GM18517 (cell line): Measurements from ENCODE around the gene C1QC.
"Not testable (repeated sequence)": the region's sequence is repeated elsewhere in the genome, so short reads cannot be mapped to it uniquely, and the experiment has no call there.

Experiments
- ATAC-seq: cut with Tn5 transposase; IDR thresholded peaks from one replicate; pipeline ENCODE4 v1.9.1; 2021; ENCODE audit warnings: mild to moderate bottlenecking, moderate library complexity; ENCODE audit not compliant: unreplicated experiment

The C1QC gene

DNA sequence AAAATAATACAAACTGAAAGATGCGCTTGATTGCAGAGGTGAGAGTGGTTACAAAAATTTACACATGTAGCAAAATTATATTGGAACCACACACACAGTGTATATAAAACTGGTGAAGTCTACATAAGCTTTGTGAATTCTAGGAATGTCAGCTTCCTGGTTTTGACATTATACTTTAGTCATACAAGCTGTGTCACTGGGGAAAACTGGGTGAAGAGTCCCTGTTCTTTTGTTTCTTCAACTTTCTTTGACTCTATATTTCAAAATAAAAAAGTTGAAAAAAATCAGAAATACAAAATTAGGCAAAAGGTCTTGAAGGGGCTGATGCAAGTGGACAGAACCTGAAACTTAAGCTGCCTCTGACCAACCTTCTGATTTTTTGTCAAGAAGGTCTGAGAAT is 3.0 kb downstream of the C1QC start:
- ATAC-seq: no peak

DNA sequence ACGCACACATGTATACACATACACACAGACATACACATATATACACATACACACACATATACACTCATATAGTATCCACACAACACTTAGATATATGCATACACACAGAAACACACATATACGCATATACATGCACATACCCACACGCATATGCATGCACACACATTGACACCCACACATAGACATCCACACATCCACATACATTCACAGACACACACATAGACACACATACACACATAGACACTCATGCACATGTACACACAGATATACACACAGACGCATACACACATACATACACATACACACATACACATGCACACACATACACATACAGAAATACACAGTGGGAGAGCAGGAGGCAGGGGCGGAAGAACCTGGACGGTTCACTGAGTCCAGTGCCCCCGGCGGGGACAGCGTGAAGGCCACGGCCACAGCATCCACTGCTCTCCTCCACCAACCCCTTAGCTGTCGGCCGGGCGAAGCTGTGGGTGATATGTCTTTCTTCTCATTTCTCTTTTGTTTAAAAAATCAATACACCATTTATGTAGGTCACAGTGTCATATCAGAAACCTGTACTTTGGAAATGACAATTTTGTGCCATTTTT is 6.8 kb downstream of the C1QC start:
- ATAC-seq: no peak

DNA sequence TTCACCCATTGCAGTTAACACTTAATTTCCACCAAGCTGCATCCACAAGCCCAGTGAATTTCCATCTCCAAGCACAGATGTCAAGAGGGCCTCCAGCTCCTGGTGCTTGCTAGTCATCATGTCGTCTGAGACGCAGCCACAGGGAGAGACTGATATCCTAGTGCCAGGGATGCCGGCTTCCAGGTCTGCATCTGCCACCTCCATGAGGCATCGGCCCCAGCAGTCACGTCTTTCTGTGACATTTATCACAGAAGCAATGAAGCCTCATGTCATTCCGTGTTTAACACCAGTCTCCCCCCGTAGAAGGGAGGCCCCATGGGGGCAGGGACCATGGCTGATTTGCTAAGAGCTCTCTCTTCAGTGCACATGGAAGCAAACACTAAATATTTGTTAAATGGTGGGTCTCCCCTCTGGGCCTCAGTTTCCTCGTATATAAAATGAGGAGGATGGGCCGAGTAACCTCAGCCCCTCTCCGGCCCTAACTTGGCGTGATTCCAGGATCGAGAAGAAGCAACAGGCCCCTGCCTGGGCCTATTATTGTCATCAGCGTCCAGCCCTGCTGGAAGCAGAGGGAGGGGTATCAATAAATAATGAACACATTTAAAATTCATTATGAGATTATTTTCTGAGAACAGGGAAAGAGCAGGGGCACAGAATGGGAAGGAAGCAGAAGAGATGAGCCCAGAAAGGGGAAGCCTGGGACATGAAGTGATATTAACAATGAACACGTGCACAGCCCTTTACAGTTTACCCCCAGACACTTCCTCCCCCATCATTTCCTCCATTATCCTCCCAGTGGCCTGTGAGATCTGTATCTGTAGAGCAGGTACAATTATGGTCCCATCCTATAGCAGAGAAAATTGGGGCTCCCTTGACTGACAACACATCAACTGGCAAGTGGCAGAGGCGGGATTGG is 8.8 kb downstream of the C1QC start:
- no peak for ATAC-seq

DNA sequence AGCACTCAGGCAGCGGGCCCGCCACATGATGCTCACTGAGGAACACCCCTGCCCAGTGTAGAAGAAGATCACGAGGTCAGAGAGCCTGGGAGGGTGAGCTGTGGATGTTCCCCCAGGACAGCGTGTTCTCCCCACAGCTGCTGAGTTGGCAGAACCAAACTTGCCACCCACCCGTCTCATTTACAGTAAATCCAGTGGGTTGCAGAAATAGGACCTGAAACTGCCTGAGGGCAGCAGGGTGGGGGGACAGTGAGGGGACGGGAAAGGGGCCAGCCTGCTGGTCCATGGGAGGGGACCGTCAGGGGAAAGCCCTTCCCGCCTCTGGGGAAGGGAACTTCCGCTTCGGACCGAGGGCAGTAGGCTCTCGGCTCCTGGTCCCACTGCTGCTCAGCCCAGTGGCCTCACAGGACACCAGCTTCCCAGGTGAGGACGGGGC is 9.5 kb downstream of the C1QC start, which contains the start of gene C1QB:
TSS of gene C1QB (plus strand) at position 356 of the 436 bp plus-strand sequence. CDS start 6,227 bp downstream, outside the sequence.
- ATAC-seq: no peak

DNA sequence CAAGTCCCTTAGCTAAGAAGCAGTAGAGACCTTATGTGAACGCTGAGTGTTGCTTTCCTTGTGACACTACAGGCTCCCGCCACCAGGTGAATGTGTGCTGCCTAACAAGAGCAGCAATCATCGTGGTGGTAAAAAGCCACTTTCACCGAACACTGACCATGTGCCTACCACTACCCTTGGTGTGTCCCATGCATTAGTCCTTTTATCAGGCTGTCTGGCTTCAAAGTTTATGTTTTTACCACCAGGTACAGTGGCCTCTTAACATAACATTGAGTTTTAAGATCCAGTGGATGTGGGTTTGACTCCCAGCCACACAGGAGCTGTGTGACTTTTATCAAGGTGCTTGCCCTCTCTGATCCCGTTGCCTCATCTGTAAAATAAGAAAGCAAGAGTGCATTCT is 11.3 kb downstream of the C1QC start:
- no peak for ATAC-seq

DNA sequence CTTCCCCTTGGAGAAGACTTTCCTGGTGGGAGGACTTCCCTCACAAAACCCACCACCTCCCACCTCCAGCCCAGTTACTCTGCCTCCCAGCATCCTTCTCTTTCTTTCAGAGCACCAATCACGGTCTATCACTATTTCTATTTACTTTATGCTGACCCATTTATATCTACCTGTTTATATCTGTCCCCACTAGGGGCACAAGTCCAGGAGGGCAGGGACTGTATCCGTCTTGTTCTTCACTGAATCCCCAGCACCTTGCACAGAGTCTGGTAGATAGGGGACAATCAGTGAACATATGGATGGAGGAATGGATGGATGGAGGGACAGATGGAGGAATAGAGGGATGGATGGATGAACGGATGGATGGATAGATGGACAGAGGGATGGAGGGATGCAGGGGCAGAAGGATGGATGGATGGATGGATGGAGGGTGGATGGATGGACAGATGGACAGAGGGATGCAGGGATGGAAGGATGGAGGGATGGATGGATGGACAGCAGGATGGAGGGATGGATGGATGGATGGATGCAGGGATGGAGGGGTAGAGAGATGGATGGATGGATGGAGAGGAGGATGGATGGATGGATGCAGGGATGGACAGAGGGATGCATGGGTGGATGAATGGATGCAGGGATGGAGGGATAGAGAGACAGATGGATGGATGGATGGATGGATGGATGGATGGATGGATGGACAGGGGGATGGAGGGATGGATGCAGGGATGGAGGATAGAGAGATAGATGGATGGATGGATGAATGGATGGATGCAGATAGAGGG is 15.1 kb downstream of the C1QC start:
- ATAC-seq: no peak

DNA sequence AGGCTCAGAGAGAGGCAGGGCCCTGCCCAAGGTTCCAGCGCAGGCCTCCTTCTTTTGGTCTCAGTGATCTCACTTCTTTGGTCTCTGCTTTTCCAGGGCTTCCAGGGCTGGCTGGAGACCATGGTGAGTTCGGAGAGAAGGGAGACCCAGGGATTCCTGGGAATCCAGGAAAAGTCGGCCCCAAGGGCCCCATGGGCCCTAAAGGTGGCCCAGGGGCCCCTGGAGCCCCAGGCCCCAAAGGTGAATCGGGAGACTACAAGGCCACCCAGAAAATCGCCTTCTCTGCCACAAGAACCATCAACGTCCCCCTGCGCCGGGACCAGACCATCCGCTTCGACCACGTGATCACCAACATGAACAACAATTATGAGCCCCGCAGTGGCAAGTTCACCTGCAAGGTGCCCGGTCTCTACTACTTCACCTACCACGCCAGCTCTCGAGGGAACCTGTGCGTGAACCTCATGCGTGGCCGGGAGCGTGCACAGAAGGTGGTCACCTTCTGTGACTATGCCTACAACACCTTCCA is 17.3 kb downstream of the C1QC start:
- no peak for ATAC-seq

DNA sequence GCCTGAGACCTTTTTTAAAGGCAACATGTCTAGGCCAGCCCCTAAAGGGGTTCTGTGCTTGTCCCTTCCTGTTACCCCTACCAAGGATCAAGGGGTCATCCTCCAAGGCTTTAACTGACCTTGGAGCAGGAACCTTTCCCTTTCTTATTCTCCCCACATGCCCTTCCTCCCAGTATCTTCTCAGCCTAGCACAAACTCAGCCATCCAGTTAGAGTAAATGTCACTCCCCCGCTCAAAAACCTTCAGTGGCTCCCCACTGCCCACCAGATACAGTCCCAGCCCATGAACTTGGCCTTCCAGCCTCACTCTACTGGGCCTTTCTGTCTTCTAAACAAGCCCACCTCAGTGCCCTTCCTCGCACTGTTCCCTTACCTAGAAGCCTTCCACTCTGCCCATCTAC is 18.4 kb downstream of the C1QC start:
- ATAC-seq: no peak

DNA sequence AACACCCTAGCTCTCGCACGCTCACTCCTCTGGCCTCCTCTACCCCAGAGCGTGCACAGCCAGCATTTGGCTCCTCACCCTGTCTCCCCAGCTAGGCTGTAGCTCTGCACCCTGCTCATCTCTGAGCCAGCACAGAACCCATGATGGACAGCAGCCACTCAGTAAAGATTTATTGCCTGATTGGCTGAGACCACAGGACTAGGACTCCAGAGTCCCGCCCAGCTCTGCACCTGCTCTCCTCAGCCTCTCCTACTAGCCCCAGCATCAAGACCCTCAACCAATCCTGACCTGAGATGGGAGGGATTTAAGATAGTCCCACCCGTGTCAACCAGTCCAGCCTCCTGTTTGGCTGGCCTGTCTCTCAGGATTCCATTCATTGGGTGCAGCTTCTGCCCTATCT is 18.9 kb downstream of the C1QC start:
- ATAC-seq: no peak

DNA sequence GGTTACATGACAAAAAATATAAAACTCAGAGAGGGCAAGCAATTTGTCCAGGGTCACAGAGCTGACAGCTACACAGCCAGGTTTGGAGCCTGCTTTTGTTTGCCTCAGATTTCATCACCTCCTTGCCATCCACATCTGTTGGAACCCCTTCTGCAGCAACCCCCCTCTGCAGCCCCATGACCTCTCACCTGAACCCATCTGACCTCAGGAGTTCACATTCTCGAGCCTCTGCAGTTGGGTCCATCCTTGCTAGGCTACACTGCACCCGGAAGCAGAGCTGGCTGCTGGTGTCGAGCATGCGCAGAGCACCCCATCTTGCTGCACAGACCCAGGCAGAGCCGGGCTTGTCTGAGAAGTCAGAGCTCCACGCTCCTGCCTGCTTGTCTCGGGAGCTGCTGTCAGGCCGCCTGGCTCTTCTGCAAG is 19.6 kb downstream of the C1QC start:
- no peak for ATAC-seq

DNA sequence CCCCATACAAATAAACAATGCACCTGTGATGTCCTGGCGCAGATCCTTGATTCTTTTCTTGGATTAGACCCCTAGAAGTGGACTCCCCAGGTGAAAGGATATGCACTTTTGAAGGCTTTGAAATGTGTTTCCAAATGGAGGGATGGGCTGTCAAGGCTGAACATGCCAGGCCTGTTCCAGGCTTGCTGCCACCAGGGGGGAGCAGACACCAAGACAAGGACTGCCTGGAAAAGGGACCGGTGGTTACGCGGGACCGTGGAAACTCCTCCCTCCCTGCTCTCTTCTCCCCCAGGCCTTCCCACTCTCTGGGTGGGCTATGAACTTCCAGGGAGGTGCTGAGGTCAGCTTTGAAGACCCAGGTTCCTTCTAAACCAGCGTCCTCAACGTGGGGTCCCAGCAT is 22.3 kb downstream of the C1QC start:
- no peak for ATAC-seq

DNA sequence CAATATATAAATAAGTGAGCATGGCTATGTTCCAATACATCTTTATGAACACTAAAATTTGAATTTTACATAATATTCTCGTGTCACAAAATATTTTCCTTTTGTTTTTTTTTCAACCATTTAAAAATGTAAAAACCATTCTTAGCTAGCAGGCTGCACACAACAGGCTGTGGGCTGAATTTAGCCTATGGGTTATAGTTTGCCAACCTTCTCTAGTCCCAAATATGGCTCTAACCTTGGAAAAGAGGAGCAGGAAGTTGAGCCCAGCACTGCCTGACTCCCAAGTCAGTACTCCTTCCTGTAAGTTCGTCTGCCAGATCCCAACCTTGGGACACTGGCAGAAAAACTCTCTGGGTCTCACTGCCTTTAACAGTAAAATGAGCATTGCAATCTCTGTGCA is 23.0 kb downstream of the C1QC start:
- ATAC-seq: no peak

DNA sequence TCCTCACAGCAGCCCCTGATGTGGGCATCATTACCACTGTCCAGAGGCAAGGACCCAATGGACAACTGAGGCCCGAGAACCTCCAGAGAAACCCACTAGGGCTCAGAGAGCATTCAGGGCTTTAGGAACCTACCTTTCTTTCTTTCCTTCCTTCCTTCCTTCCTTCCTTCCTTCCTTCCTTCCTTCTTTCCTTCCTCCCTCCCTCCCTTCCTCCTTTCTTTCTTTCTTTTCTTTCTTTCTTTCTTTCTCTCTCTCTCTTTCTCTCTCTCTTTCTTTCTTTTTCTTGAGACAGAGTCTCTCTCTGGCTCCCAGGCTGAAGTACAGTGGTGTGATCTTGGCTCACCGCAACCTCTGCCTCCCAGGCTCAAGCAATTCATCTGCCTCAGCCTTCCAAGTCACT is 25.4 kb downstream of the C1QC start:
- ATAC-seq: not testable (repeated sequence)

DNA sequence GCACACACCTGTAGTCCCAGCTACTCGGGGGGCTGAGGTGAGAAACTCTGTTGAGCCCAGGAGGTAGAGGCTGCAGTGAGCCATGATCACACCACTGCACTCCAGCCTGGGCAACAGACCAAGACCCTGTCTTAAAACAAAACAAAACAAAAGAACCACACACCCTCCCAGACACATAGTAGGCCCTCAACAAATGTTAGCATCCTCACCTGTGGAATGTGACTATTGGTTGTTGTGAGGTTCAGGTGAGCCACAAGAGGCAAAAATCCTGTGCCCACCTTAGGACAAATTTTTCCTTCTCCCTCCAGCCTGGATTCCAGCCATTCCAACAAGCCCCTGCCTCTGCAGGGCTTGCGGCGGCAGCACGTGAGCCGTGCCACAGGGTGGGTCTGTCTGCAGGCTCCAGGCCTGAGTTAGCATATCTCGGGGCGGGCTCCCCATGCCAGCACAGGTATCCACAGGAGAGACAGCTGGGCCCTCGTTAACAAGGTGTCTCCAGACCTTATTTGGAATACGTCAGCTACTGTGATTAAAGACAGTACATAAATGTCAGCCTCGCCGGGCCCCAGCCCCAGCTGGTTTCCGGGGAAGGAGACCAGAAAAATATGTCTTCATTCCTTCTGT is 27.0 kb downstream of the C1QC start:
- ATAC-seq: no peak

DNA sequence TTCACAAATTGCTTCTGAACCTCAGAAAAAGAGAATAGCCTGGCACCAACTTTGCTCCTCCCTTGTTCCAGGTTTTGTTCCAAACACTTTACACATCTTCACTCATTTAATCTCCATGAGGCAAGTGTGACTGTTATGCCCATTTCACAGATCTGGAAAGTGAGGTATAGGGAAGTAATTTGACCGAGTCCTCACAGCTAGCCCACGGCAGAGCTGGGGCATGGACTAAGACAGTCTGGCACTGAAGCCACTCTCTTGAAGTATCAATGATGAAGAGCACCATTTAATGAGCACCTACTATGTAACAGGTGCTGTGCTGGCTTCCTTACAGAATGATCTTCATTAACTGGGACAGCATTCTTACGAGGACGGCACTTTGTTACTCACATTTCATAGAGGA is 28.6 kb downstream of the C1QC start:
- ATAC-seq: no peak

DNA sequence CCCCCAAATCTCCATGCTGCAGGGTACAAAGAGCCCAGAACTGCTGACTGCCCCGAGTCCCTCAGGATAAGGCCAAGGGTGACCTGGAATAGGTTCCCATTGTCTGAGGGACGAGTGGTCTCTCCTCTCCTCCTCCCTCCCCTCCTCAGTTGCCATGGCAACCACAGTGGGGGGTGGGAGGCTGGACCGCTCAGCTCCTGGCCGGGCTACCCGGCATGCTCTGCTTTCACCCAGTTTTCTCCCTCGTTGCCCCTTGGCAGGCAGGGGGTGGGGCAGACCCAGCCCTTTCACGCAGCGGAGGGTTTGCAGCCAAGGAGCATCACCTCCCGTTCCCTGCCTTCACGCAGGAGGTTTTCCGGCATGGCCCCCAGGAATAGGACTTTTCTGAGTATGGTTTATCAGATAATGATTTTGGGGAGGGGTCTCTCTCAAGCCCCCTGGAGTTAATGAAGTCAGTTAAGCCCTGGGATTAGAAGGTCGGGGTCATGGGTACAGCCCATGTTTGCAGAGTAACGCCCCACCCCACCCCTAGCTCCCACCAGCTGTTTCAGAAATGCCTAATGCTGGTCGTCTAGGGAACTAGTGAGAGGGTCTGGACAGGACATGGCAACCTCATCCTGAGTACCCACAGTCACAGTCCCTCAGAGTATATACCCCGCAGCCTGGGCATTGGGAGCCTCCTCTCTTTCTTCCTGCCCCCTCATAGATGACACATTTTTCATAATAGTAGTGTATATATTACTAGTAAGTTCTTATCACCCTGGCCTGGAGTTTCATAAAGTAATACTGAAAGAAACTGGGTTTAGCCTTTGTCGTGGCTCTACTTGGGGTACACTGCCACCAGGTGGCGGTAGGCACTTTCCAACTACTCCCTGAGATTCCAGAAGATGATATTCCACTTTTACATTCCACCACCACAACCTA is 30.3 kb downstream of the C1QC start:
- no peak for ATAC-seq

DNA sequence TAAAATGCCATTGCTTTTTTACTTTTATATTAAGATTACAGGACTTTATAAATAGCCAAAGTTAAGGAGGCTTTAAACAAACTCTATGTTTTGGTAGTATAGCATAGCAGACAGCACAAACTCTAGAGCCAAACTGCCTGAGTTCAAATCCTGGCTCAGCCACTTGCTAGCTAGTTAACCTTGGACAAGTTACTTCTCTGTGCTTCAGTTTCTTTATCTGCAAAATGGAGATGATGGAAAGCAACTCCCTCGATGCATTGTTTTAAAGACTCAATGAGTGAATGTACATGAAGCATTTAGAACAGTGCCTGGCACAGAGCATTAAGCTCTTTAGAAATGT is 30.9 kb downstream of the C1QC start:
- no peak for ATAC-seq

DNA sequence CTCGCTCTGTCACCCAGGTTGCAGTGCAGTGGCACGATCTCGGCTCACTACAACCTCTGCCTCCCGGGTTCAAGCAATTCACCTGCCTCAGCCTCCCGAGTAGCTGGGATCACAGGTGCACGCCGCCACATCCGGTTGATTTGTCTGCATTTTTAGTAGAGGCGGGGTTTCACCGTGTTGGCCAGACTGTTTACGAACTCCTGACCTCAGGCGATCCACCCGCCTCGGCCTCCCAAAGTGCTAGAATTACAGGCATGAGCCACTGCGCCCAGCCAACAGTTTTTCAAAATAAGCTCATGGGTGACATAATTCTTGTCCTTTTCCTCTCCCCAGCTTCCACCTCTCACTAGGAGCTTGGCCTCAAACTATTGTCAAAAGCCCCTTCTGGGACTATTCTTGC is 32.7 kb downstream of the C1QC start:
- ATAC-seq: not testable (repeated sequence)

DNA sequence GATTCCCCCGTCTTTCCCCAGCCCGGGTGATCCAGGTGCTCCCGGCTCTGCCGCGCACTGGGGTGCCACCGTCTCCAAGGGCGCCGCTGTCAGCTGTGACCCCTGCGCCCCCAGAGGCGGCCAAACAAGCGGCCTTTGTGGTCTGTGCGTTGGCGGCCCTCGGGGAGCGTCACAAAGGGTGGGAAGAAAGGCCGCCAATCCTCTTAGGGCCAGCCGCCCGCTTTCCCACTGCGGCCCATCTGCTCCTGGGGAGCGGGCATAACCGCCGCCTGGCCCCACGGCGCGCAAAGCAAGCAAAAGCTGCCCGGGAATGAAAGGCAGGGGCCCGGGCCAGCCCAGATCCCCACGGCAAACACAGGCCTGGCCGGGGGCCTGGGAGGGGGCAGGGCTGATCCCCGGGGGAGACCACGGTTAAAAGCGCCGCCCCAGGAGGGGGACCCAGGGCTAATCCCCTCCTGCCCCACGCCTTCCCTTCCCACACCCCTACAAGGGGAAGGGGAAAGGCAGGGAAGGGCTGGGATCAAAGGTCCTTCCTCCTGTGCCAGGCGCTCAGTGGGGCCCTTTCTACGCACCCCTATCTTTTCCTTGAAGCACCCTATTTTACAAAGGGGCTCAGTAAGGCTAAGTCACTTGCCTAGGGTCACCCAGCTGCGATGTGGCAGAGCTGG is 33.6 kb downstream of the C1QC start:
- ATAC-seq: no peak
